ENCODE data around the gene CYP1A2. TPM values are rescaled to one million over a fixed set of nuclear protein-coding genes. Genes with fewer than 3 reads are reported as not detected.
A peak's percentile ranks its signal among the peaks of the same experiment; 100 is the strongest.

The CYP1A2 gene
- total and polyA plus RNA-seq, 12 donors, result 0.11 TPM; not detected in 11

GRCh38 chr15:74782259-74783071, 33.8 kb downstream of the CYP1A2 start:
- Histone ChIP-seq H3K27ac (peak overlapping the region; percentile 87 to 98 (median 93)), H3K27me3 (no peaks in the 10 kb centered on the region), H3K9me3 (no peaks in the 10 kb centered on the region), H3K4me1 (peaks cover 46 to 90% (median 70%) of the 10 kb centered on the region in 9 donors), H3K4me3 (peak overlapping the region; percentile 19 to 94 (median 78)), H3K36me3 (peaks cover 0 to 5% (median 0%) of the 10 kb centered on the region in 9 donors)
- DNase-seq (peak in 1 of 2 donors; percentile 61), ATAC-seq (peak; percentile 1 to 39 (median 12))
- WGBS, 2 donors, result 0 to 2% methylated on average over 55 to 71 of the region's 72 CpGs
- intact Hi-C loops (cut with DNase I), result loop anchor here in 5 of 10 donors (5.0 to 10.0 kb wide), 4 partner anchors 60 to 422 kb away; partner anchors contain the start of genes ULK3 (in 4 of the 5), C15orf39 (in 1 of the 5) and COX5A (in 1 of the 5)
- TF ChIP-seq CTCF (IDR thresholded peaks at IDR 0.05), result no peak

- Histone ChIP-seq H3K9me3 (no peaks in the 10 kb centered on the region), H3K4me3 (peak overlapping the region; percentile 19 to 94 (median 78)), H3K27ac (peak overlapping the region; percentile 87 to 98 (median 93)), H3K36me3 (peaks cover 0 to 5% (median 0%) of the 10 kb centered on the region in 9 donors), H3K27me3 (no peaks in the 10 kb centered on the region), H3K4me1 (peaks cover 52 to 90% (median 71%) of the 10 kb centered on the region in 9 donors)
- TF ChIP-seq CTCF (IDR thresholded peaks at IDR 0.05), result no peak
- peak in 6 of 8 donors; percentile 1 to 16 (median 4) for ATAC-seq
- intact Hi-C loops (cut with DNase I), result loop anchor here in 5 of 10 donors (5.0 to 10.0 kb wide), 4 partner anchors 59 to 422 kb away; partner anchors contain the start of genes ULK3 (in 4 of the 5), C15orf39 (in 1 of the 5) and COX5A (in 1 of the 5)
- DNase-seq, result no peak
- 6 to 15% methylated on average over 13 of the region's 13 CpGs for WGBS, 2 donors
Measured at GRCh38 chr15:74783072-74783807, 34.6 kb downstream of the CYP1A2 start.

- 15 to 34% methylated on average over 3 of the region's 3 CpGs for WGBS, 2 donors
Measured at GRCh38 chr15:74783808-74784175, 35.1 kb downstream of the CYP1A2 start.

More at GRCh38 chr15:74783808-74784175, 35.1 kb downstream of the CYP1A2 start:
- Histone ChIP-seq H3K27ac (peak overlapping the region in 9 of 10 donors; percentile 87 to 98 (median 93)), H3K9me3 (no peaks in the 10 kb centered on the region), H3K4me1 (peaks cover 53 to 90% (median 77%) of the 10 kb centered on the region in 9 donors), H3K27me3 (no peaks in the 10 kb centered on the region), H3K36me3 (peaks cover 0 to 5% (median 0%) of the 10 kb centered on the region in 9 donors), H3K4me3 (peak overlapping the region in 9 of 10 donors; percentile 46 to 94 (median 80))
- peak in 1 of 8 donors; percentile 0 for ATAC-seq
- intact Hi-C loops (cut with DNase I), result loop anchor here in 5 of 10 donors (5.0 to 10.0 kb wide), 4 partner anchors 59 to 421 kb away; partner anchors contain the start of genes ULK3 (in 4 of the 5), C15orf39 (in 1 of the 5) and COX5A (in 1 of the 5)
- DNase-seq, result no peak
- no peak for TF ChIP-seq CTCF (IDR thresholded peaks at IDR 0.05)
